ENCODE results near the gene HOXB3. TPM values are rescaled to one million over a fixed set of nuclear protein-coding genes. Genes with fewer than 3 reads are reported as not detected.
A peak's percentile ranks its signal among the peaks of the same experiment; 100 is the strongest.

The HOXB3 gene
- total and polyA plus RNA-seq, 2 of the 13 experiments (the other 11 are each of a cell fraction or from before 2014, with no cell fraction given): not detected

- TF ChIP-seq NR2C2 (CRISPR knock-in tag; IDR thresholded peaks at IDR 0.05; ENCODE audit: borderline replicate concordance) (no peak), ZBTB8A (CRISPR knock-in tag; IDR thresholded peaks at IDR 0.05; ENCODE audit: borderline replicate concordance, low read depth) (no peak), ZNF672 (CRISPR knock-in tag; IDR thresholded peaks at IDR 0.05) (no peak)
Measured at GRCh38 chr17:48577946-48578615, 12.0 kb downstream of the HOXB3 start, which contains the start of gene HOXB4 (continued).

GRCh38 chr17:48577330-48577945 is 12.6 kb downstream of the HOXB3 start:
- H3K79me2 ChIP-seq (ENCODE audit: insufficient read depth, low read length): no peaks in the 10 kb centered on the region
- H3K27me3 ChIP-seq (ENCODE audit: control insufficient read depth in 1 of 2, insufficient read depth in 2 of 2, low read length in 2 of 2): peaks cover 36 to 89% of the 10 kb centered on the region in 2 experiments
- intact Hi-C loops (cut with micrococcal nuclease; ENCODE audit: unreplicated experiment) (no loop called here), in situ Hi-C loops (cut with HindIII; ENCODE audit: extremely low pct_ligation_motif_present, low pct_unique_long_range_greater_than_20kb) (no loop called here)
- TF ChIP-seq CBX1 (IDR thresholded peaks at IDR 0.05; ENCODE audit: low read depth) (no peak), ZNF607 (CRISPR knock-in tag; IDR thresholded peaks at IDR 0.05; ENCODE audit: borderline replicate concordance) (no peak), ZNF136 (CRISPR knock-in tag; IDR thresholded peaks at IDR 0.05; ENCODE audit: low read depth) (no peak), EZH2 (conservative IDR thresholded peaks at IDR 0.05; ENCODE audit: low read depth, low read length) (0 out of 2 replicates have a peak, but pooled peaks have one; percentile 72), ZNF33B (CRISPR knock-in tag; IDR thresholded peaks at IDR 0.05) (no peak)
- H3K9me3 ChIP-seq (ENCODE audit: low read length): no peaks in the 10 kb centered on the region
- ChIA-PET POLR2A (no interaction called here), CTCF (ENCODE audit: low intra/inter-chr PET ratio, low total read pairs) (no interaction called here)
- no peak for DNase-seq (ENCODE audit: low spot score)
- 14% methylated on average over 9 of the region's 19 CpGs for WGBS (ENCODE audit: low lambda C conversion rate)
- no peak overlapping the region for H3K4me3 ChIP-seq (replicated peaks in 1 of 3; ENCODE audit: insufficient read depth in 1 of 3, low read depth in 2 of 3, low read length in 3 of 3)
- no peak overlapping the region for H3K9ac ChIP-seq (ENCODE audit: insufficient read depth, low read depth, low read length)
- no TSS peak for BruUV-seq (replicated peaks)
- FAIRE-seq: no peak
- no peak overlapping the region for H3K27ac ChIP-seq (ENCODE audit: extremely low read length, insufficient read depth, low read length)
- no peak for ATAC-seq
- H3K4me1 ChIP-seq (ENCODE audit: insufficient read depth, low read length): no peaks in the 10 kb centered on the region
- no peaks in the 10 kb centered on the region for H3K36me3 ChIP-seq (replicated peaks in 1 of 2; ENCODE audit: control insufficient read depth in 1 of 2, insufficient read depth in 2 of 2, low read length in 2 of 2)
- no peak overlapping the region for H3K4me2 ChIP-seq (ENCODE audit: low read depth, low read length)
- no peak overlapping the region for H2AFZ ChIP-seq (ENCODE audit: low read length)
- H4K20me1 ChIP-seq (ENCODE audit: insufficient read depth, low read length): no peaks in the 10 kb centered on the region; the same call in 1 of the 2 replicates
